Head of caudate nucleus (tissue), 42 donors: ENCODE data around the gene SRC.

ENCODE experiments used
- DNase-seq, 42 donors: peaks; one replicate each; pipeline versions ENCODE4 v3.0.0 to v3.0.0-alpha.2; 2020 to 2021; ENCODE audit warnings: mixed read lengths in 7 of 42
- intact Hi-C: fragments of 100-400 bp; cut with DNase I; formaldehyde crosslinking; loops from one replicate; pipeline ENCODE4 v1.15.0; 2022

The SRC gene

GRCh38 chr20:37398750-37399621, 53.0 kb downstream of the SRC start:
- intact Hi-C loops = no loop called here
- DNase-seq = no peak

GRCh38 chr20:37401282-37401929, 55.5 kb downstream of the SRC start:
- no peak for DNase-seq
- intact Hi-C loops = no loop called here

GRCh38 chr20:37401930-37402675, 56.2 kb downstream of the SRC start:
- no peak for DNase-seq
- intact Hi-C loops = no loop called here

- intact Hi-C loops = no loop called here
- DNase-seq = no peak
Observed at GRCh38 chr20:37403107-37404033, 57.4 kb downstream of the SRC start.

GRCh38 chr20:37404461-37404890, 58.5 kb downstream of the SRC start:
- no peak for DNase-seq
- intact Hi-C loops = no loop called here

GRCh38 chr20:37405351-37405897, 59.5 kb downstream of the SRC start:
- intact Hi-C loops = no loop called here
- no peak for DNase-seq

- peak in 40 of 42 donors; percentile 25 to 80 (median 58) for DNase-seq
- intact Hi-C loops = no loop called here
Observed at GRCh38 chr20:37406010-37406998, 60.4 kb downstream of the SRC start.

GRCh38 chr20:37407019-37407566, 61.2 kb downstream of the SRC start:
- DNase-seq = no peak
- intact Hi-C loops = no loop called here

- intact Hi-C loops = no loop called here
- peak in 20 of 42 donors; percentile 29 to 83 (median 52) for DNase-seq
Observed at GRCh38 chr20:37407573-37408002, 61.6 kb downstream of the SRC start.

GRCh38 chr20:37408302-37409193, 62.6 kb downstream of the SRC start:
- peak in 10 of 42 donors; percentile 37 to 72 (median 56) for DNase-seq
- intact Hi-C loops = no loop called here

- intact Hi-C loops = no loop called here
- peak in 1 of 42 donors; percentile 28 for DNase-seq
Observed at GRCh38 chr20:37411408-37412219, 65.7 kb downstream of the SRC start.

GRCh38 chr20:37413023-37413334, 67.0 kb downstream of the SRC start:
- intact Hi-C loops = no loop called here
- DNase-seq = no peak

GRCh38 chr20:37413379-37413778, 67.4 kb downstream of the SRC start:
- DNase-seq = peak in 1 of 42 donors; percentile 7
- intact Hi-C loops = no loop called here

- DNase-seq = peak in 31 of 42 donors; percentile 34 to 84 (median 60)
- intact Hi-C loops = no loop called here
Observed at GRCh38 chr20:37414224-37415035, 68.5 kb downstream of the SRC start.
